HepG2 (cell line): ENCODE results near the gene TMEM267. TPM values are rescaled to one million over a fixed set of nuclear protein-coding genes. Genes with fewer than 3 reads are reported as not detected.

ENCODE experiments used
- BCL6 ChIP-seq: IDR thresholded peaks from 2 replicates; pipeline ENCODE4 v1.6.1; 2016; ENCODE audit warnings: missing genetic modification reagents, missing compliant biosample characterization
- CAMTA2 ChIP-seq: sonication (generic); formaldehyde crosslinking; IDR thresholded peaks from 2 replicates; pipeline ENCODE4 v1.4.0; 2020; ENCODE audit warnings: mild to moderate bottlenecking, missing genetic modification reagents, borderline replicate concordance
- CENPX ChIP-seq: sonication (generic); formaldehyde crosslinking; IDR thresholded peaks from 2 replicates; pipeline ENCODE4 v1.9.0; 2021; ENCODE audit warnings: mild to moderate bottlenecking, missing genetic modification reagents, moderate library complexity
- IKZF4 ChIP-seq: sonication (generic); formaldehyde crosslinking; IDR thresholded peaks from 2 replicates; pipeline ENCODE4 v1.5.1; 2020; ENCODE audit warnings: borderline replicate concordance, mild to moderate bottlenecking, low read depth, missing genetic modification reagents; ENCODE audit errors: not compliant biosample characterization
- KAT8 ChIP-seq: IDR thresholded peaks from 2 replicates; pipeline ENCODE4 v1.6.1; 2016; ENCODE audit warnings: missing genetic modification reagents, missing compliant biosample characterization
- KLF11 ChIP-seq: IDR thresholded peaks from 2 replicates; pipeline ENCODE4 v1.6.1; 2016; ENCODE audit warnings: missing compliant biosample characterization
- KLF16 ChIP-seq, 2 experiments: sonication (generic) in 1 of 2; formaldehyde crosslinking in 1 of 2; IDR thresholded peaks; 2 replicates each; pipeline versions ENCODE4 v1.6.1 to v1.8.0; 2016 to 2023; ENCODE audit warnings: missing genetic modification reagents in 2 of 2, missing compliant biosample characterization in 1 of 2
- KMT2A ChIP-seq: sonication (generic); formaldehyde crosslinking; IDR thresholded peaks from 2 replicates; pipeline ENCODE4 v1.4.0; 2020; ENCODE audit warnings: missing genetic modification reagents
- MAFF ChIP-seq: IDR thresholded peaks from 2 replicates; pipeline ENCODE4 v1.6.1; 2011; ENCODE audit warnings: low read depth, low read length, improper control_type of control experiment
- NR2F1 ChIP-seq, 2 experiments: fragments of 450-650 bp in 1 of 2; formaldehyde crosslinking in 1 of 2; IDR thresholded peaks; 2 replicates each; pipeline versions ENCODE4 v1.5.0 to v1.6.1; 2016 to 2020; ENCODE audit warnings: mild to moderate bottlenecking in 1 of 2, missing compliant biosample characterization in 1 of 2, missing genetic modification reagents in 1 of 2, moderate library complexity in 1 of 2
- POLR2A ChIP-seq, 2 experiments: IDR thresholded peaks; 2 replicates each; pipeline ENCODE4 v1.6.1; 2011; ENCODE audit warnings: low read depth in 2 of 2, low read length in 2 of 2, mild to moderate bottlenecking in 1 of 2, moderate library complexity in 1 of 2; ENCODE audit not compliant: insufficient read depth in 1 of 2
- SETDB1 ChIP-seq: sonication (generic); formaldehyde crosslinking; IDR thresholded peaks from 2 replicates; pipeline ENCODE4 v1.5.1; 2020; ENCODE audit warnings: missing genetic modification reagents, mild to moderate bottlenecking, borderline replicate concordance
- TEAD3 ChIP-seq: optimal IDR thresholded peaks from 2 replicates; pipeline ENCODE3; 2016; ENCODE audit warnings: borderline replicate concordance
- WIZ ChIP-seq: sonication (generic); formaldehyde crosslinking; IDR thresholded peaks from 2 replicates; pipeline ENCODE4 v1.5.1; 2020; ENCODE audit warnings: mild to moderate bottlenecking, missing genetic modification reagents
- ZNF234 ChIP-seq: sonication (generic); formaldehyde crosslinking; conservative IDR thresholded peaks from 2 replicates; pipeline ENCODE4 v1.5.1; 2020; ENCODE audit warnings: mild to moderate bottlenecking, missing genetic modification reagents
- ZNF251 ChIP-seq: sonication (generic); formaldehyde crosslinking; IDR thresholded peaks from 2 replicates; pipeline ENCODE4 v1.9.0; 2021; ENCODE audit warnings: mild to moderate bottlenecking, missing genetic modification reagents
- ZNF556 ChIP-seq: sonication (generic); formaldehyde crosslinking; IDR thresholded peaks from 2 replicates; pipeline ENCODE4 v1.4.0; 2020; ENCODE audit warnings: mild to moderate bottlenecking, missing genetic modification reagents, borderline replicate concordance
- polyA plus RNA-seq, 8 experiments: library from polyadenylated mRNA; depleted of rRNA in 3 of 8; stranded (reverse) in 7 of 8; unstranded in 1 of 8; fragments of >200 nt; fragmentation: Illumina TruSeq in 4 of 8; extraction: Trizol in 4 of 8; gene quantifications; 2 replicates each; pipeline versions ENCODE4 v1.2.1 to v1.2.3, GENCODE V29; 2011 to 2016; ENCODE audit warnings: low read depth in 4 of 8, missing spikeins in 1 of 8, mixed read lengths in 1 of 8; ENCODE audit not compliant: insufficient read depth in 1 of 8
- total RNA-seq, 5 experiments: library from RNA; depleted of rRNA; stranded (reverse); fragments of >200 nt; fragmentation: Illumina TruSeq; extraction: Trizol; gene quantifications; 2 replicates each; pipeline ENCODE4 v1.2.3, GENCODE V29; 2016; ENCODE audit warnings: low read depth in 1 of 5
- TF ChIP-seq, protein P1 (sequence below): sonication (generic); formaldehyde crosslinking; IDR thresholded peaks from 2 replicates; pipeline ENCODE4 v1.4.0; 2020; ENCODE audit warnings: missing genetic modification reagents, borderline replicate concordance
- TF ChIP-seq, protein P2 (sequence below): IDR thresholded peaks from 2 replicates; pipeline ENCODE4 v1.6.1; 2012; ENCODE audit warnings: inconsistent platforms
- TF ChIP-seq, protein P3 (sequence below): sonication (generic); formaldehyde crosslinking; IDR thresholded peaks from 2 replicates; pipeline ENCODE4 v1.8.0; 2022; ENCODE audit warnings: mild to moderate bottlenecking, missing genetic modification reagents; ENCODE audit not compliant: insufficient replicate concordance
- TF ChIP-seq, protein P4 (sequence below): sonication (generic); formaldehyde crosslinking; IDR thresholded peaks from 2 replicates; pipeline ENCODE4 v1.5.1; 2020; ENCODE audit warnings: missing genetic modification reagents, mild to moderate bottlenecking, borderline replicate concordance
- TF ChIP-seq, protein P5 (sequence below): sonication (generic); formaldehyde crosslinking; IDR thresholded peaks from 2 replicates; pipeline ENCODE4 v1.5.0; 2020; ENCODE audit warnings: missing genetic modification reagents

TMEM267 gene
- total and polyA plus RNA-seq, 2 of the 13 experiments (the other 11 are each of a cell fraction or from before 2014, with no cell fraction given) = 8.9 to 12.6 TPM

DNA sequence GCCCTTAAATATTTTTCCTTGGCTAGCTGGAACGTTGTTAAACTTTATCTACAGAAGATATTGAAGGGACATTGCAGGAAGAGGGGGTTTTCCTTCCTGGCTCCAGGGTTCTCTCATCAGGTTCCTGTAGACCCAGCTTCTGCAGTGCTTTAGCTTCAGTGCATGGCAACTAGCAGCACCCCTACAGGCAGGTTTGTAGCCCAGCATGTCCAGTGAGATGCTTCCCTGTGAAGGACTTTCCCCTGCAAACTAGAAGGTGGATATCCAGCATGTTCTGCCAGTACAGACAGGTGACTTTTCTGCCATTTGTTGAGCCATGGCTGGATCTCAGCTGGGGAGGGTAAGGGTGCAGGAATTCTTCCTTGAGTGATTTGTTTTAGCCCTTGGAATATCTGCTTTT, 81.8 kb downstream of the TMEM267 start (continued):
- TF ChIP-seq KMT2A = peak; percentile 3; the same call in 1 of the 2 replicates
- TF ChIP-seq, protein P1, sequence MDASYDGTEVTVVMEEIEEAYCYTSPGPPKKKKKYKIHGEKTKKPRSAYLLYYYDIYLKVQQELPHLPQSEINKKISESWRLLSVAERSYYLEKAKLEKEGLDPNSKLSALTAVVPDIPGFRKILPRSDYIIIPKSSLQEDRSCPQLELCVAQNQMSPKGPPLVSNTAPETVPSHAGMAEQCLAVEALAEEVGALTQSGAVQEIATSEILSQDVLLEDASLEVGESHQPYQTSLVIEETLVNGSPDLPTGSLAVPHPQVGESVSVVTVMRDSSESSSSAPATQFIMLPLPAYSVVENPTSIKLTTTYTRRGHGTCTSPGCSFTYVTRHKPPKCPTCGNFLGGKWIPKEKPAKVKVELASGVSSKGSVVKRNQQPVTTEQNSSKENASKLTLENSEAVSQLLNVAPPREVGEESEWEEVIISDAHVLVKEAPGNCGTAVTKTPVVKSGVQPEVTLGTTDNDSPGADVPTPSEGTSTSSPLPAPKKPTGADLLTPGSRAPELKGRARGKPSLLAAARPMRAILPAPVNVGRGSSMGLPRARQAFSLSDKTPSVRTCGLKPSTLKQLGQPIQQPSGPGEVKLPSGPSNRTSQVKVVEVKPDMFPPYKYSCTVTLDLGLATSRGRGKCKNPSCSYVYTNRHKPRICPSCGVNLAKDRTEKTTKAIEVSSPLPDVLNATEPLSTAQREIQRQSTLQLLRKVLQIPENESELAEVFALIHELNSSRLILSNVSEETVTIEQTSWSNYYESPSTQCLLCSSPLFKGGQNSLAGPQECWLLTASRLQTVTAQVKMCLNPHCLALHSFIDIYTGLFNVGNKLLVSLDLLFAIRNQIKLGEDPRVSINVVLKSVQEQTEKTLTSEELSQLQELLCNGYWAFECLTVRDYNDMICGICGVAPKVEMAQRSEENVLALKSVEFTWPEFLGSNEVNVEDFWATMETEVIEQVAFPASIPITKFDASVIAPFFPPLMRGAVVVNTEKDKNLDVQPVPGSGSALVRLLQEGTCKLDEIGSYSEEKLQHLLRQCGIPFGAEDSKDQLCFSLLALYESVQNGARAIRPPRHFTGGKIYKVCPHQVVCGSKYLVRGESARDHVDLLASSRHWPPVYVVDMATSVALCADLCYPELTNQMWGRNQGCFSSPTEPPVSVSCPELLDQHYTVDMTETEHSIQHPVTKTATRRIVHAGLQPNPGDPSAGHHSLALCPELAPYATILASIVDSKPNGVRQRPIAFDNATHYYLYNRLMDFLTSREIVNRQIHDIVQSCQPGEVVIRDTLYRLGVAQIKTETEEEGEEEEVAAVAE (CRISPR knock-in tag) = no peak
- no peak for TF ChIP-seq NR2F1 (CRISPR knock-in tag; IDR thresholded peaks at IDR 0.05)
- TF ChIP-seq ZNF234 (CRISPR knock-in tag) = no peak
- no peak for TF ChIP-seq MAFF
- TF ChIP-seq IKZF4 (CRISPR knock-in tag) = no peak
- no peak for TF ChIP-seq WIZ
- TF ChIP-seq CENPX (CRISPR knock-in tag) = no peak
- TF ChIP-seq BCL6 (CRISPR knock-in tag) = no peak
- TF ChIP-seq ZNF556 (CRISPR knock-in tag) = no peak
- TF ChIP-seq KLF11 (CRISPR knock-in tag) = no peak
- TF ChIP-seq, protein P2, sequence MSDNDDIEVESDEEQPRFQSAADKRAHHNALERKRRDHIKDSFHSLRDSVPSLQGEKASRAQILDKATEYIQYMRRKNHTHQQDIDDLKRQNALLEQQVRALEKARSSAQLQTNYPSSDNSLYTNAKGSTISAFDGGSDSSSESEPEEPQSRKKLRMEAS = peak; percentile 33; the same call in 1 of the 2 replicates
- 0 out of 2 replicates have a peak, but pooled peaks have one; percentile 25 for TF ChIP-seq KAT8 (CRISPR knock-in tag)
- no peak for TF ChIP-seq ZNF251
- TF ChIP-seq KLF16 (CRISPR knock-in tag; IDR thresholded peaks at IDR 0.05) = no peak
- no peak for TF ChIP-seq SETDB1 (CRISPR knock-in tag)
- TF ChIP-seq, protein P3, sequence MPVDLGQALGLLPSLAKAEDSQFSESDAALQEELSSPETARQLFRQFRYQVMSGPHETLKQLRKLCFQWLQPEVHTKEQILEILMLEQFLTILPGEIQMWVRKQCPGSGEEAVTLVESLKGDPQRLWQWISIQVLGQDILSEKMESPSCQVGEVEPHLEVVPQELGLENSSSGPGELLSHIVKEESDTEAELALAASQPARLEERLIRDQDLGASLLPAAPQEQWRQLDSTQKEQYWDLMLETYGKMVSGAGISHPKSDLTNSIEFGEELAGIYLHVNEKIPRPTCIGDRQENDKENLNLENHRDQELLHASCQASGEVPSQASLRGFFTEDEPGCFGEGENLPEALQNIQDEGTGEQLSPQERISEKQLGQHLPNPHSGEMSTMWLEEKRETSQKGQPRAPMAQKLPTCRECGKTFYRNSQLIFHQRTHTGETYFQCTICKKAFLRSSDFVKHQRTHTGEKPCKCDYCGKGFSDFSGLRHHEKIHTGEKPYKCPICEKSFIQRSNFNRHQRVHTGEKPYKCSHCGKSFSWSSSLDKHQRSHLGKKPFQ = no peak
- TF ChIP-seq, protein P4, sequence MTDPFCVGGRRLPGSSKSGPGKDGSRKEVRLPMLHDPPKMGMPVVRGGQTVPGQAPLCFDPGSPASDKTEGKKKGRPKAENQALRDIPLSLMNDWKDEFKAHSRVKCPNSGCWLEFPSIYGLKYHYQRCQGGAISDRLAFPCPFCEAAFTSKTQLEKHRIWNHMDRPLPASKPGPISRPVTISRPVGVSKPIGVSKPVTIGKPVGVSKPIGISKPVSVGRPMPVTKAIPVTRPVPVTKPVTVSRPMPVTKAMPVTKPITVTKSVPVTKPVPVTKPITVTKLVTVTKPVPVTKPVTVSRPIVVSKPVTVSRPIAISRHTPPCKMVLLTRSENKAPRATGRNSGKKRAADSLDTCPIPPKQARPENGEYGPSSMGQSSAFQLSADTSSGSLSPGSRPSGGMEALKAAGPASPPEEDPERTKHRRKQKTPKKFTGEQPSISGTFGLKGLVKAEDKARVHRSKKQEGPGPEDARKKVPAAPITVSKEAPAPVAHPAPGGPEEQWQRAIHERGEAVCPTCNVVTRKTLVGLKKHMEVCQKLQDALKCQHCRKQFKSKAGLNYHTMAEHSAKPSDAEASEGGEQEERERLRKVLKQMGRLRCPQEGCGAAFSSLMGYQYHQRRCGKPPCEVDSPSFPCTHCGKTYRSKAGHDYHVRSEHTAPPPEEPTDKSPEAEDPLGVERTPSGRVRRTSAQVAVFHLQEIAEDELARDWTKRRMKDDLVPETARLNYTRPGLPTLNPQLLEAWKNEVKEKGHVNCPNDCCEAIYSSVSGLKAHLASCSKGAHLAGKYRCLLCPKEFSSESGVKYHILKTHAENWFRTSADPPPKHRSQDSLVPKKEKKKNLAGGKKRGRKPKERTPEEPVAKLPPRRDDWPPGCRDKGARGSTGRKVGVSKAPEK = no peak
- TF ChIP-seq, protein P5, sequence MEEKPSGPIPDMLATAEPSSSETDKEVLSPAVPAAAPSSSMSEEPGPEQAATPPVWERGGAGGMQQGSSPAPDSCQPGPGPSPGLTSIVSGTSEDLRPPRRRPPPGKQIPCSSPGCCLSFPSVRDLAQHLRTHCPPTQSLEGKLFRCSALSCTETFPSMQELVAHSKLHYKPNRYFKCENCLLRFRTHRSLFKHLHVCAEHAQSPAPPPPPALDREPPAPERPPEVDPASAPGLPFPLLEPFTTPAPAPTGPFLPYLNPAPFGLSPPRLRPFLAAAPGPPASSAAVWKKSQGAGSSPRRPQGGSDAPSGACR (CRISPR knock-in tag) = no peak
- no peak for TF ChIP-seq CAMTA2
- TF ChIP-seq TEAD3 (CRISPR knock-in tag) = peak; percentile 65
- 0 out of 4 replicates have a peak, but pooled peaks of 1 of the 2 experiments have one; percentile 13 for TF ChIP-seq POLR2A (IDR thresholded peaks at IDR 0.05; ENCODE audit: insufficient read depth in 1 of 2, low read depth in 2 of 2, low read length in 2 of 2)
